Duodenal mucosa (tissue), 2 donors: ENCODE data around the gene TTC36.
"Not testable (repeated sequence)": the region's sequence is repeated elsewhere in the genome, so short reads cannot be mapped to it uniquely, and the experiment has no call there.

ENCODE experiments used
- H3K27ac ChIP-seq: one replicate; pipeline ENCODE4 v1.7.0; 2013; ENCODE audit warnings: low read depth, low read length
- H3K27me3 ChIP-seq, 2 donors: one replicate each; pipeline ENCODE4 v1.7.0; 2013; ENCODE audit warnings: low read length in 2 of 2, control low read depth in 1 of 2; ENCODE audit not compliant: insufficient read depth in 2 of 2, control insufficient read depth in 1 of 2
- H3K36me3 ChIP-seq, 2 donors: one replicate each; pipeline ENCODE4 v1.7.0; 2013; ENCODE audit warnings: low read length in 2 of 2, control low read depth in 1 of 2; ENCODE audit not compliant: insufficient read depth in 2 of 2, control insufficient read depth in 1 of 2
- H3K4me1 ChIP-seq, 2 donors: one replicate each; pipeline ENCODE4 v1.7.0; 2013; ENCODE audit warnings: low read length in 2 of 2, control low read depth in 1 of 2; ENCODE audit not compliant: insufficient read depth in 2 of 2, control insufficient read depth in 1 of 2
- H3K4me3 ChIP-seq, 2 donors: one replicate each; pipeline ENCODE4 v1.7.0; 2013; ENCODE audit warnings: low read length in 2 of 2, low read depth in 1 of 2
- H3K9ac ChIP-seq, 2 donors: one replicate each; pipeline ENCODE4 v1.7.0; 2013; ENCODE audit warnings: low read length in 2 of 2, low read depth in 1 of 2
- H3K9me3 ChIP-seq, 2 donors: one replicate each; pipeline ENCODE4 v1.7.0; 2013; ENCODE audit warnings: low read length in 2 of 2, control low read depth in 1 of 2; ENCODE audit not compliant: control insufficient read depth in 1 of 2

The TTC36 gene

GRCh38 chr11:118572061-118572980, 45.0 kb downstream of the TTC36 start, which contains the start of gene ARCN1:
Gene ARCN1 (plus strand): TSS chr11:118572409. CDS start chr11:118572548, 139 bp downstream.
- peak within 1 kb of the TSS; percentile 90 to 96 for H3K4me3 ChIP-seq
- H3K9me3 ChIP-seq, result no peaks in the 10 kb centered on the region
- no peaks in the 10 kb centered on the region for H3K27me3 ChIP-seq
- H3K4me1 ChIP-seq, result peaks cover 26 to 28% of the 10 kb centered on the region in 2 donors
- H3K36me3 ChIP-seq, result peaks cover 0 to 4% of the 10 kb centered on the region in 2 donors
- H3K27ac ChIP-seq, result peak within 1 kb of the TSS; percentile 96
- H3K9ac ChIP-seq, result peak within 1 kb of the TSS; percentile 98 to 99

DNA sequence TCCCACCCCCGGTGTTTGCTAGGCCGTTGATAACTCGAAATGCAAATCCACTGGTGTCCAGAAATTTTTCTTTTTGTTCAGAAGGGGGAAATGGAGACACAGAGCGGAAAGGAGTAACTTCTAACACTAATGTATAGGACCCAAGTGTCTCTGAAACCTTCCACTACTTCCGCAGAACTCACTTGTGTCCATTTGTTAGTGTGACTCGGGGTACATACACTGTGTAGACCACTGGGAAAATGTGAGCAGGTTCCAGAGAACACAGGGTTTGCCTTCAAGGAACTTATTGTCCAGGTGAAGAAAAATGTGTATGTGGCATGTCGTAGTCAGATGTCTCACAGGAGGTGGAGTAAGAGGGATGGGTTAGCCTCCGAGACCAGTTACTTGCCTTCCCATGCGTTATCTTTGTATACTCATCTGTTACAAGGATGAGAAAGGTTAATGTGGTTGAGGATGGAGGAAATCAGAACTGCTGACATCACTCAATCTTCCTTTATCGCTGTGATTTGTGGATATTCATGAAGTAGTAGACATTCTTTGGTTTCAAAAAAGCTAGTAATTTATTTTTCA, 45.8 kb downstream of the TTC36 start:
- Histone ChIP-seq H3K9ac (peak overlapping the region; percentile 98 to 99), H3K27ac (peak overlapping the region; percentile 96), H3K4me1 (peaks cover 26 to 28% of the 10 kb centered on the region in 2 donors), H3K27me3 (no peaks in the 10 kb centered on the region), H3K36me3 (peaks cover 0 to 7% of the 10 kb centered on the region in 2 donors), H3K4me3 (peak overlapping the region; percentile 90 to 96), H3K9me3 (no peaks in the 10 kb centered on the region)

GRCh38 chr11:118574636-118575035, 47.4 kb downstream of the TTC36 start:
- Histone ChIP-seq H3K9ac (no peak overlapping the region), H3K4me1 (peaks cover 26 to 28% of the 10 kb centered on the region in 2 donors), H3K4me3 (peak overlapping the region; percentile 21 to 90), H3K36me3 (peaks cover 0 to 7% of the 10 kb centered on the region in 2 donors), H3K27ac (no peak overlapping the region), H3K27me3 (no peaks in the 10 kb centered on the region), H3K9me3 (no peaks in the 10 kb centered on the region)

DNA sequence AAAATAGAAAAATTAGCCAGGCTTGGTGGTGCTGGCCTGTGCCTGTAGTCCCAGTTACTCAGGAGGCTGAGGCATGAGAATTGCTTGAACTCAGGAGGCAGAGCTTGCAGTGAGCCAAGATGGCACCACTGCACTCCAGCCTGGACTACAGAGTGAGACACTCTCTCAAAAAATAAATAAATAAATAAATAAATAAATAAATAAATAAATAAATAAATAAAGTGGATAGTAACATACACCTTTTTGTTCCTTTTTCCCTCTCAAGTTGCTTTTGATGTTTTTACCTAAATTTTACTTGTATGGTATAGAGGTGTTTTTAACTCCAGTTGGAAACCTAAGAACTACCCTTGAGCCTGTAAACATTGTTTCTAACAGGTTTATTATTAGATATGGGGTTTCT, 50.7 kb downstream of the TTC36 start:
- not testable (repeated sequence) for H3K27ac ChIP-seq, H3K27me3 ChIP-seq, H3K9ac ChIP-seq, H3K4me3 ChIP-seq, H3K9me3 ChIP-seq
- peaks cover 19 to 28% of the 10 kb centered on the region in 2 donors for H3K4me1 ChIP-seq
- H3K36me3 ChIP-seq, result peaks cover 4 to 24% of the 10 kb centered on the region in 2 donors
